Measurements from ENCODE around the gene LPCAT2.

LPCAT2 gene

DNA sequence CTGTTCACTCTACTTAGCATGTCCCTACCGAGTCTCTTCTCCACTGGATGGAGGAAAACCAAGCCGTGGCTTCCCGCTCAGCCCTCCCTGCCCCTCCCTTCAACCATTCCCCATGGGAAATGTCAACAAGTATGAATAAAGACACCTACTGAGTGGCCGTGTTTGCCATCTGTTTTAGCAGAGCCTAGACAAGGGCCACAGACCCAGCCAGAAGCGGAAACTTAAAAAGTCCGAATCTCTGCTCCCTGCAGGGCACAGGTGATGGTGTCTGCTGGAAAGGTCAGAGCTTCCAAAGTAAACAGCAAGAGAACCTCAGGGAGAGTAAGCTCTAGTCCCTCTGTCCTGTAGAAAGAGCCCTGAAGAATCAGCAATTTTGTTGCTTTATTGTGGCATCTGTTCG, 2.8 kb upstream of the LPCAT2 start:
- no peak for DNase-seq

DNA sequence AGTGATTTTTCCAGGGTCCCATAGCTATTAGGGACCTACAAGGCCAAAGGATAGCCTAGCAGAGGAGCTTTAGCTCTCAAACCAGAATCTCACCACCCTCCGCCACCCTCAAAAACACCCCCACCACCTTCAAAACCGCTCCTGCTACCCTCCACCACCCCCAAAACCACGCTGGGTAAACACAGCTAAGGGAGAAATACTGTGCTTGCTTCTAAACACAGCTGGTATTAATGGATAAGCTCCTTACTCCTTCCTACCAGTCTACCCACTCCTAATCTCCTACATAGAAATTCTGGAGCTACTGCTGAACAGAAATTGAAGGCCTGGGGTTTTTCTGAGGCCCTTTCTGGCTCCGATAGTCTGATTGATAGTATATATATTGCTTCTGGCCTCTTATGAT, 2.2 kb upstream of the LPCAT2 start:
- DNase-seq, result no peak

DNA sequence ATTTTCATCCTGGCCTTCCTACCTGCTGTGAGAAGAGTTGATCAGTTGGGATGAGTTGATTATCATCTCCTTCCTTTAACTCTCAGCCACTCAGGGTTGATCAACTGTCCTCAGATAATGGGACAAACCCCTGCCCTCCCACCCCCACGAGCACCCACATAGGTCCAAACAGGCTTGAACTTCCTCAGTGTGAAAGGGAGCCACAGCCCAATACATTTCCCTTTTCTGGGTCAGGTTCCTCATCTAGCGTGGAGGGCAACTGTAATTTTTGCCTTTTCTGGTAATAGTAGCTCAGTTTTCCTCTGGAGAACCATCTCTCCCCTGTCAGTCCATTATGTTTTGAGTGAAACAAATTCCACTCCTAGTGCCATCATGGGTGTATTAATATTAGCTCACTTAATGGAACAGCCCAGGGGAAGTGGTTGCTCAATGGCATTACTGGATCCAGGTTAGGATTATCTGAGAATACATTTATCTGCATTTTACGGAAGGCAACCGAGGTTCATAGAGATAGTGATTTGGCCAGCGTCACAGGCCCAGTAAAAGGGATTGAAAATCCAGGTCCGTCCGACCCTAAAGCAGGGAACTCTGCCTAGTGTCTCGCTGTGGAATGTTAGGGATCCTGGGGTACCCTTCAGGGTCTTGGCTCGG, 476 bp upstream of the LPCAT2 start:
- no peak for DNase-seq

DNA sequence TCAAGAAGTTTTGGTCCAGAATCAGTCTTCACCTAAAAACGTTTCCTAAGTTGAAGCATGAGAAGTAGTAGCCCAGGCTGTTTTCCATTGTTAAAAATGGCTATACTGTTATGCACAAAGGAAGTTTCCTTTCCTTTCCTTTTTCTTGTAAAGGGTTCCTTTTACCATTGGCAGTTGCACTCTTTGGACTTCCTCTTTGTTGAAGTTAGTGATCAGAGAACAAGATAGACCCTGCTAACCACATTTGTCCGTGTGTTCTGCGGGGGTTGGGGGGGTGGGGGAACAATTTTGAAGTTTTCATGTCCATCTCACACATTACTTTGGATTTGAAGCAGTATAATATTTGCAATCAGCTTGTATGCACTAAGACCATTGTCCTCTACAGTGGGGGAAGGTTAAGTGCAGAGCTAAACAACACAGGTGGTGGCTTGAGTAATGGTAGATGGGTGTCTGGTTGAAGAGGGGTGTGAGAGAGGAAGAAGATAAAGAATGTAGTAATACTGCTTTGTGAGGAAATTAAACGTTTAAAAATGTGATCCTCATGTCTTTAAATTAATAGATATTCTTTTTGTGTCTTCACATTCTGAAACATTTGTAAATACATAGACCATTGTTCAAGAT, 1.4 kb downstream of the LPCAT2 start:
- no peak for DNase-seq

- no peak for DNase-seq
Observed at GRCh38 chr16:55512941-55513340, 4.1 kb downstream of the LPCAT2 start.

DNA sequence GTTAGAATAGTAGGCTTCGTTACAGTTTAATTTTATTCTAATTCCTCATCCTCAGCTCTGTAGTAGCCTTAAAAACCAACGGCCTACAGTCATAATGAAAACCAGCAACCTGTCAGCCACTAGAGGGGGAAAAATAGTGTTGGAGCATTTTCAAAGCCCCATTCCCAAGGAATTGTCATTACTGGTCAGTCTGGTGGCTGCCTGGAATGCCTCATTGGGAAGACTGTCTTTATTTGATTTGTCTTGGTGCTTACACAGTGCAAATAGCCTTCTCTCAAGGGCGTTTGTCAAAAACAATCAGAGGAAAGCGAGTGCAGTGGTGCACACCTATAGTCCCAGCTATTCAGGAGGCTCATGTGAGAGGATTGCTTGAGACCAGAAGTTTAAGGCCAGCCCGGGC, 4.7 kb downstream of the LPCAT2 start:
- DNase-seq, result no peak

DNA sequence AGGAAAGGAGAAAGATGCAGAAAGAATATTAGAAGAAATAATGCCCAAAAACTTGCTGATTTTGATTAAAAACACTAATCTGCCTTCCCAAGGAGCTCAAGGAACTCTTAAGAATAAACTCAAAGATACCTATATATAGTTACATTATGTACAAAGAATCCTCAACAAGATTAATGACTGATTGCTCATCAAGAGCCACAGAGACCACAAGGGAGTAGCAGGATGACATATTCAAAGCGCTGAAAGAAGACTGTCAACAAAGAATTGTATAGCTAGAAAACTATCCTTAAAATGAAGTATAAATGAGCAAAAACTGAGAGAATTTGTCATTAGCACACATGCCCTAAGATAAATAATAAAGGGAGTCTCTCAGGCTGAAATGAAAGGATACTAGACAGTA, 6.2 kb downstream of the LPCAT2 start:
- DNase-seq, result no peak

DNA sequence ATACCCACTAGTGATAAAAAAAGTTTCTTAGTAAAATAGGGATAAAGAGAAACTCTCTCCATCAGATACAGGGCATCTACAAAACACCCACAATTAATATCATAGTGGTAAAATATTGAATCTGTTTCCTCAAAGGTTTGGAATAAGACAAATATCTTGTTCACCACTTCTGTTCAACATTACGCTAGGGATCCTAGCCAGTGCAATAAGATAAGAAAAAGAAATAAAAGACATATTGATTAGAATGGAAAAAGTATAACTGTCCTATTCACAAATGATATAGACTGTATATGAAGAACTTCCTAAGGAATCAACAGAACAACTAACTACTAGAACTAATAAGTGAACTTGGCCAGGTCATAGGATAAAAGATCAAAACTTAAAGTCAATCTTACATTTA, 12.9 kb downstream of the LPCAT2 start:
- DNase-seq, result no peak

GRCh38 chr16:55526441-55526840, 17.6 kb downstream of the LPCAT2 start:
- no peak for DNase-seq

- no peak for DNase-seq
Observed at GRCh38 chr16:55527885-55528284, 19.0 kb downstream of the LPCAT2 start.

DNA sequence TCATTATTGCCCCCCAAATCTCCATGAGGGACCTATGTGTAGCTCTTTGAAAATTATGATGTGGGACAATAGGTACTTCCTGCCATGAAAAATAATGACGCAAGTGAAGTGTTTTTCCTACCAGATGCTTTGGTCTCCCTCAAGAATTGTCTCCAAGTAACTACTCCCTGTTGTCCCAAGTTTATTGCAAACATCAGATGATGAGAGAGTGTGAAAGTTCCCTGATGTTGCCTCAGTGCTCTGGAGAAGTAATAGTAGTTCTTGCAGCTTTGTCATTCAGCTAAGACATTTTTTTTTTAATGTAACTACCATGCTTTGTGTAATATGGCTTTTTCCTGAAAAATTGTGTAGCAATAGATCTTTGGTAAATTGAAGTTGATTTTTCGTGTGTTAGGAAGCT, 20.1 kb downstream of the LPCAT2 start:
- no peak for DNase-seq

DNA sequence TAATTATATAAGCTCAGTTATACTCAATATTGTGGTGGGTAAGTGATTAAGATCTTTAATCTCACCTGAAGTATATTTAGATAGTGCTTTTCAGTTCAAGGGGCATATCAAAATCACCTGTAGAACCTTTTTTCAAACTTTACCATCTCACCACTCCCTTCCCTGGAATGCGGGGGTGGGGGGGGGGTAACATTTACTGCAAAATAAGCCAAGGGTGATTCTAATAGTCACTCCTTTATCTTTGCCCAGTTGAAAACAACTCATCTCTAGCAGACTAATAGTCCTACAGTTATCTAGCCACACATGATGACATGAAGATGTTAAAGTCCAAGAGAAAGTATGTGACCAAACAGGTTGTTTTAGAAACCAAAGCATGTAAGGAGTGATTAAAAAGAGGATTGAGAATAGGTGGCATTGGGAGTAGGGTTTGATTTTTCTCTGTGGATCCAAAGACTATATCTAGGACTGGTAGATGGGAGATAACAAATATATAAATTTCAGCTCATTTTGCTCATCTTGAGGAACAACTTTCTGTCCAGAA, 21.5 kb downstream of the LPCAT2 start:
- DNase-seq, result no peak

DNA sequence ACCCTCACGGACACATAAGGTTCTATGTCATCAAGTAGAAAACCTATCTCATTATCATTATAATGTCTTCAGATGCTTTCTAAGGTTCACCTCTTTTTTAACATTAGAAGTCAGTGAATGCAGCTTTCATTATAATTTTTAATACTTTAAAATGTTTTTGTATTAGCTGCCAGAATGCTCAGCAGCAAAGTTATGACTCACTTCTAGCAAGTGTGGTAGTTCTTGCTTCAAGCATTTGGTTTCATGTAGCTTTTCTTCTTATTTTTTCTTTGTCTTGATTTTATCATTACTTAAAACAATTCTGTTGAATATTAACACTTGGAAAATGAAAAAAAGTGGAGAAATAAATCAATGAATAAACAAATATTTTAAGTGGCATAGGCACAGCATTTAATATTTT, 23.4 kb downstream of the LPCAT2 start:
- DNase-seq, result no peak

GRCh38 chr16:55534756-55535155, 25.9 kb downstream of the LPCAT2 start:
- no peak for DNase-seq

- DNase-seq, result no peak
Observed at GRCh38 chr16:55539049-55539448, 30.2 kb downstream of the LPCAT2 start.

GRCh38 chr16:55539488-55539887, 30.6 kb downstream of the LPCAT2 start:
- DNase-seq, result no peak

- DNase-seq, result no peak
Observed at GRCh38 chr16:55540221-55540620, 31.3 kb downstream of the LPCAT2 start.

DNA sequence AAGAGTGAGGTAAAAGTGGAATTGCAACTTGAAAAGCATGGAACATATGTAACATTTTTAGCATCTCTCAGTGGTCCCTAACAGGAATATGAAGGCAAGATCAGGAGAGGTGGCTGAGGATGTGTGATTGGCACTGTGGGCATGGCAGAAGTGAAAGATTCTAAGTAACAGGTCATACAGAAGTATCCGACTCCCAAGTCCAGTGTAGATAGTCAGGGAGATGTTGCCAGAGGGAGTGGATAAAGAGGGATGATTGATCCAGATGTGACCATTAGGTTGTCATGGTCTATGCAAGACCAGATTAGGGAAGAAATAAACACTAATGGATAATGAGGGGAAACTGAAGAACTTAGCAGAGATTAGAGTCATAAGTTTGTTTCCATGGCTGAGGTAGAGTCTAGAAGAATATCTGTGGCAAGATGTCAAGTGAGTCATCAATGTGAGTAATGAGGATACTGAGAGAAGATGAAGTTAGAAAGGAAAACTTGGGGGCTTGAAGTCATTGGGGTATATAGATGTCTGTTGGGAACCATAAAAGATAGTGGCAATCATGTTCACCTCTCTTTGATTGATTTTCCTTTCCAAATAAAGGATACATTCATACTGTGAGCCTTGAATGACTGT, 33.7 kb downstream of the LPCAT2 start:
- no peak for DNase-seq

DNA sequence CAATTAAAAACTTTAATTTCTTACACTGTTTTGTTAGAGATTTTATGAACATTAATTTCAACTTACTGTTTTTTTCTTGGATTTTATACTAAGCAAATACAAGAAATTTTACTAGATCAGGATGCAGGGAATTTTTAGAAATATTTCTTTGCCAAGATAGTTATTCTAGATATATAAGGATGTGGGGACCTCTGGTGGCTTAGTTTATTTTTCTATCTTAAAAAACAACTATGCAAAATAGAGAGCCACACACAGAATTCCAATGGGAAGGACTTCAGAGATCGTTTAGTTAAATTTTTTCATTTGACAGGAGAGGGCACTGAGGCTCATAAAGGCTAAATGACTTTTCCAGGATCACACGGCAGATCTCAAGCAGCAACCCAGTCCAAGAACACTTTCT, 34.6 kb downstream of the LPCAT2 start:
- no peak for DNase-seq

DNA sequence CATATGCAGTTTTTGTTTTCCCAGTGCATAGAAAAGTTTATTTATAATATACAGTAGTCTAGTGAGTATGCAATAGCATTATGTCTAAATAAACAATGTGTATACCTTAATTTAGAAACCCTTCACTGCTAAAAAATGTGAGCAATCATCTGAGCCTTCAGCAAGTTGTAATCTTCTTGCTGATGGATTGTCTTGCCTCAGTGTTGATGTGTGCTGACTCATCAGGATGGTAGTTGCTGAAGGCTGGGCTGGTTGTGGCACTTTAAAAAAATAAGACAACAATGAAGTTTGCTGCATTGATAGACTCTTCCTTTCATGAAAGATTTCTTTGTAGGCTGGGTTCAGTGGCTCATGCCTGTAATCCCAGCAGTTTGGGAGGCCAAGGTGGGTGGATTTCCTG, 43.7 kb downstream of the LPCAT2 start:
- no peak for DNase-seq

GRCh38 chr16:55555436-55555835, 46.6 kb downstream of the LPCAT2 start:
- no peak for DNase-seq

DNA sequence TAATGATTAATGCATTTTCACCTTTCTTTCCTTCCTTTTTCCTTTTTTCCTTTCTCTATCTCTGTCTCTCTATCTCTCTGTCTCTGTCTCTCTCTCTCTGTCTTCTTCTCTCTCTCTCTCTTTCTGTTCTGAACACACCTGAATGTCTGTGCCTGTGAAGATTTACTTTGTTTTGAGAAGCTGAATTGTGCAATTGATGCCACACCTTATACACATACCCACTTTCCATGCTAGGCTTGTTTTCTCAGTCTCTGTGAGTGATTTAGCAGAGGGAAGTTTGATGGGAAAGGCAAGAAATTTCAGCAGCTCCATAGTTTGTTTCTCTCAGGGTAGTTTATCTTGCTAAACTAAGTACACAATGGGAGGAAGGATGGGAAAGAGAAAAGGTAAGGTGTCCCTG, 48.3 kb downstream of the LPCAT2 start:
- no peak for DNase-seq

DNA sequence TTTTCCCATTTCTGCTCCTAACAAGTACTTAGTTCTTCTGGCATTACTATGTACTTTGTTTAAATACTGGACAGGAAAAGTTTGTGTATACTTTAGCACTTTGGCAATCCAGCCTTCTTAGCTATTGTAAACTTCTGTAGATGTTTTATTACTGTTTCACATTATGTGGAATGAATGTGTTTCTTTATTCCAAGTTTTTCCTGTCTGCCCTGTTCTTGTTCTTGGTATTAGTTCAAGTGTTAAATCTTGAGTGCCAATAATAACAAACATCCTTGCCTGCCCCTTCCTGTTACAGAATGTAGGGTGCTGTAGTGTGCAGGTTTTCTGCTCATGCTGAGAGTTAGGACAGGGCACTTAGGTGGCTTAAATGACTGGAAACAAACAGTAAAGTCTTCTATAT, 50.4 kb downstream of the LPCAT2 start:
- no peak for DNase-seq

DNA sequence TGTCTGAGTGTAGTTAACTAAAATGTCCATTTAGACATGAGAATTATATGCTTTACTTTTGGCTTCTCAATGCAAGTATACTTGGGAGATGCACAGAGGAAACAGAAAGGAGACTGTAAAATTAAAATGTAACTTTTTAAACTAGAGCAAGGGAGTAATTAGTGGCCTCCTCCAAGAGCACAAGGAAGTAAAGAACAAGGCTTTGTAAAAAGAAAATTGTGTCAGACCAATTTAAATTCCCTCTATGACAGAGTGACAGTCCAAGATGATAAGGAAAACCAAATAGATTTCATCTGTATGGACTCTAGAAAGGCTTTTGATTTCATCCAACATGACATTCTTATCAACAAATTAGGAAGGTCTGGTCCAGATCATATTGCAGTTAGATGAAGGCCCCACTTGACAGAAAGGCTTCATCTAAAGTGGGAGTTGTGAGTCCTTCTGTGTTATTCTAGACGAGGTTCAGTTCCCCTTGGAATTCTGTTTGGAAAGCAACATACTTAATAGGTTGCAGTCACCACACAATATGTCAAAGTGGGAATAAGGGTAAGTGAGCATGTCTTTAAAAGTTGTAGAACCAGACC, 51.2 kb downstream of the LPCAT2 start:
- no peak for DNase-seq
